Esophagus squamous epithelium (tissue), 4 donors: ENCODE results near the gene ARHGAP42.

Experiments
- CTCF ChIP-seq, 6 experiments: fragments of 450-650 bp in 4 of 6; fragments of 200-600 bp in 2 of 6; sonication (generic) in 2 of 6; IDR thresholded peaks; one replicate each; pipeline ENCODE4 v1.5.1; 2016 to 2019; ENCODE audit warnings: antibody characterized with exemption in 6 of 6, mild to moderate bottlenecking in 4 of 6, moderate library complexity in 4 of 6
- POLR2A ChIP-seq, 4 donors: fragments of 450-650 bp; IDR thresholded peaks; one replicate each; pipeline ENCODE4 v1.6.1; 2017; ENCODE audit warnings: antibody characterized with exemption in 4 of 4, mild to moderate bottlenecking in 4 of 4, moderate library complexity in 3 of 4

- no peak for TF ChIP-seq CTCF (IDR thresholded peaks at IDR 0.05)
- TF ChIP-seq POLR2A (IDR thresholded peaks at IDR 0.05): no peak
Measured at GRCh38 chr11:100752371-100753171, 65.5 kb downstream of the ARHGAP42 start.
